GM21360 (cell line): ENCODE results near the gene SNX30.

Experiments
- ATAC-seq: cut with Tn5 transposase; IDR thresholded peaks from one replicate; pipeline ENCODE4 v1.9.1; 2021; ENCODE audit warnings: mild to moderate bottlenecking, moderate library complexity; ENCODE audit not compliant: unreplicated experiment

SNX30 gene

DNA sequence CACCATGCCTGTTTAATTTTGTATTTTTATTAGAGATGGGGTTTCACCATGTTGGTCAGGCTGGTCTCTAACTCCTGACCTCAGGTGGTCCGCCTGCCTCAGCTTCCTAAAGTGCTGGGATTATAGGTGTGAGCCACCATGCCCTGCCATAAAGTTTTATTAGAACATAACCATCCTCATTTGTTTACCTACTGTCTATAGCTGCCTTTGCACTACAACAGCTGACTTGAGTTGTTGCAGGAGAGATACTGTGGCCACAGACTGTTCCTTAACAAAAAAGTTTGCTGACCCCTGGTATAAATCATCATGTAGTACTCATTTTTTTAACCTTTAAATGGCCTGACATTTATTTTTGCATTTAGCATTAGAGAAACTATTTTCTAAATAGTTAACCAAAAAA lies 31.7 kb downstream of the SNX30 start:
- no peak for ATAC-seq

DNA sequence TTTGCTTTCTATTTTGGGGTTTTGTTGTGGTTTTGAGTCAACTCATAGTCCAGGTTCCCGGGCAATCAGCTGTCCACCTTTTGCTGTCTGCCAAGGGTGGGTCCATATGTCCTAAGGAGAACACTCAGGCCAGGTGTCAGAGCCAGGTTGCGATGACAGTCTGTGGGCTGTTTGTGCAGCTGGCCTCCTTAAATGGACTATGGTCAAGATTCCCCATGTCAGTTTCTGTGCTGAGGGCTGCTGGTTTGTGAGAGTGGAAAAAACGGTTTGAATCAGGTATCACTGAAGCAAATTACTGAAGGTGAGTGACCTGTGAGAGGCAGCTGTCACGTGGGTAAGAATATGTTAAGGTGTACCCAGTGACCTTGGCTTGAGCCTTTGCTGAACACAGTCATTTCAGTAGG lies 33.0 kb downstream of the SNX30 start:
- no peak for ATAC-seq

DNA sequence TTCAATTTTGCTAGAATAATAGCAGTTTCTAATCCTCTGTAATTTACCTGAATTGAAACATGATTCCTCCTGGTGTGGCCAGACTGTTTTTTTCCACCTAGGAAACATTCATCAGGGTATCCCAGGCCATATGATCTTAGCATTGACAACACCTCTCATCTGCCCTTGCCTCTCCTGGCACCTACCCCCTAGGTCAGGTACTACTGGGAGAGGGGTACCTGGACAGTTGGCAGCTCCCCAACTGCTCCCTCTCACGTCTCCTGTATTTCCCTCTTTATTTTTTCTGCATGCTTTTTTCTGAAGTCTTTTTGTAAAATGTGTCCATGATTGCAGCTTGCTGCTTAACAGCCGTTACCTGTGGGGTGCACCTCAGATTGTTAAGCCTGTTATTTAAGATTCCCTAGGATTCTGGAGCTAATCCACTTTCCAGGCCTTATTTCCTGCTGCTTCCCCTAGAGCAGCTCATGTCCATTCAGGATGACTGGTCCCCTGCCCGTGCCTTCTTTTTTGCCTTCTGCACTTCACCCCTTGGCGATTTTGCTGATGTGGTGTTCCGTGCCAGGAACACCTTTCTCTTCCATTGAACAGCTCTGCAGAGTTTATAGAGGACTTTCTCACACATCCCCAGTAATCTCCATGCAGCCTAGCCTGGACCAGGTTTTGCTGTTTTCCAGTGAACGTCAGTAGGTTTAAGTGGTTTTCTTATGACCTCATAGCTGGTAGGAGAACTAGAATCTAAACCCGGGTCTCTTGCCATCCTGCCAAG lies 33.6 kb downstream of the SNX30 start:
- ATAC-seq: no peak

DNA sequence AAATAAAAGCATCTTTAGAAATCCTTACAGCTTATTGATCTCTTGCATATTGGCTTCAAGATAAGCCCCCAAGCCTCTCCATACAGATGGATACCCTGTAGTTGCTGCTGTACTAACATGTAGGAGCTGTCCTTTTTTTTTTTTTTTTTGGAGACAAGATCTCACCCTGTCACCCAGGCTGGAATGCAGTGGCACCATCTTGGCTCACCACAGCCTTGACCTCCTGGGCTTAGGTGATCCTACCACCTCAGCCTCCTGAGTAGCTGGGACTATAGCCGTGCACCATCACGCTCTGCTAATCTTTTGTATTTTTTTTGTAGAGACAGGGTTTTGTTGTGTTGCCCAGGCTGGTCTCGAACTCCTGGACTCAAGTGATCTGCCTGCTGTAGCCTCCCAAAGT lies 35.4 kb downstream of the SNX30 start:
- no peak for ATAC-seq

DNA sequence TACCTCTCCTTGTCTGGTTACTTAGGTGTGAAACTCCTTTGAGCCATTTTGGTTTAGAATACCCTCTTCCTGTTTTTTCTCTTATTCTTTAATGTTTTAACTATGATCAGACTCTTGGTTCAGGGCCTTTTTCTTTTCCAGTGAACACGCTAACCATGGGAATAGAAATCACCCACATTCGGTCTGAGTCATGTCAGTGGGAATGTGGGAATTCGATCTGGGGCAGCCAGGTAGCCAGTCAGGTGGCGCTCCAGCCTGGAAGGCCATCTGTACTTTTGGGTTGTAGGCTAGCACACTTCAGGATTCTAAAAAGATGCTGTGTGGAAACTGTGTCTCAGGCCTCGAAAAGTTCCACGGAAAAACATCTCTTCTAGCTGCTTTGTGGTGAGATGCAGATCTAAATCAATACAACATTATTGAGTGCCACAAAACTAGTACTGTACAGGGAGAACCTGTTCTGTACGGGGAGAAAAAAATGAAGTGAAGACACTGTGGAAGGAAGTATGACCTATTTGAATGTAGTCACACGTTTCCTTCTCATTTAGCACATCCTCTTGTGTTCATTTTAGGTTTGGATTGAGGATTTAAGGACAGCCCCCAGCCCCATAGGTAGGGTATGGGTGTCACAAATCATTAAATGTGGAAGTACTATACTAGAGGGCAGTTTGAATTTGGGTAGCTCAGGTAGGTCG lies 36.4 kb downstream of the SNX30 start:
- no peak for ATAC-seq

DNA sequence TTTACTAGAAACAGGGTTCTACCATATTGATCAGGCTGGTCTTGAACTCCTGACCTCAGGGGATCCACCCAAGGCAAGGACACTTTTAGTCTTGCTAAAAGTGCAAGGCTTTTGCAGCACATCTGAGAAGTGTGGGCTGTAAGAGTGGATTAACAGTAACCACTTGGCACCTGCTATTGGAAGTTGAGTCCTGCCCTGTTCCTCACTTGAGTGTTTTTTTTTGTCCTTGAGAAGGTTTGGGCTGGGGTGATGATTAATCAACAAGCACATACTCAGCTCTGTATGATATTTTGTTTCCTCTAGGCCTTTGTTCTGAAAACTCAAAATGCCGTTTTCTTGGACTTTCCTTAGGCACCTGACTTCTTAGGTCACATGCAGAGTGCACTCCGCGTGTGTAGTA lies 37.4 kb downstream of the SNX30 start:
- no peak for ATAC-seq

DNA sequence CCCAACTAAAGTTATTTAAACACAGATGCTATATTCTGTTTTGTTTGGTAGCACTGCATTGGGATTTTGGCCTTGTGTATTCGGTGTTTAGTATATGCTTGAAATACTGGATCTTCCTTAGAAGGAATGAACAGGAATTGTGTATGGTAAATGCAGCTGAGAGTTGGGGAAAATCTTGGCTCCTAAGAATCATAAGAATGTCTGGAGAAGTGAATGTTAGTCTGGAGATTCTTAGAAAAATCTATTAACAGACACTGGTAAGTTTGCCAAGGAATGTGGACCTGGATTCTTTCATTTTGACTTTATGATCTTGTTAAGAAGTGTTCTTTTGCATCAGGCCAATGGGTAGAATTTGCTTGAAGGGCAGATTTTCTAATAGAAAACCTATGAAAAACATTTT lies 38.9 kb downstream of the SNX30 start:
- ATAC-seq: no peak

DNA sequence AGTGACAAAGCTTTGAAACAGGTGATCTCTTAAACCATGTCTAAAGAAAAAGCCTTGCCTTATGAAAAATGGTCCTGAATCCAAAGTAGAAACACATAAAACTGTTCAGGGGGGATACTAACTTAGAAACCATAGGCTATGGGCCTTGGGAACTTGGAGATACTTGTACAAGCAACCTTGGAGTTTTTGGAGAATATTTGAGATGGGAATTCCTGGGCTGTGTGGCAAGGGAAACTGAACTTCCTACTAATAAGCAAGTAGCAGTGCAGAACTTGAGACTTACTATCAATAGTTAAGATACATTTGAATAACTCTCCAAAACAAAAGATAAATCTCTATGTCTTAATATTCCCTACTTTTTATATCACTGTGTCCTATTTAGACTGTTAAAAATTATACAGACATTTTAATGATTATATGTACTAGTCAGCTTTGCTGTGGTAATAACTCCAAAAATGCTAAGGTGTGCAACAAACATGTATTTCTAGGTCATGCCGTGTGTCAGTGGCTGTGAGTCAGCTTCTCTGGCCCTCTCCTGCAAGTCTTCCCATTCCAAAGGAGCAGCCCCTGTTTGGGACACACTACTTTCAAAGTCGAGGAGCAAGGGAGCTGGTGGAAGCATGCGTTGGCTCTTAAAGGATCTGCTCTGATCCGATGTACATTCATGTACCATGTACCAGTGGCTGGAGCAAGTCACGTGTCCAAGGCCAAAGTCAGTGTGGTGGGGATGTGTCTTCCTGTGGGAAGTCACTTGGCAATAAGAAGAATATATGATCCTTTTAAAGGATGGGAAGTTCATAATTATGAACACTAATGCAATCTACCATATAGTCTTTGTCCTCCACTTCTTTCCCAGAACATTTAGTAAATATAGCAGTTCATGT lies 39.6 kb downstream of the SNX30 start:
- ATAC-seq: no peak

DNA sequence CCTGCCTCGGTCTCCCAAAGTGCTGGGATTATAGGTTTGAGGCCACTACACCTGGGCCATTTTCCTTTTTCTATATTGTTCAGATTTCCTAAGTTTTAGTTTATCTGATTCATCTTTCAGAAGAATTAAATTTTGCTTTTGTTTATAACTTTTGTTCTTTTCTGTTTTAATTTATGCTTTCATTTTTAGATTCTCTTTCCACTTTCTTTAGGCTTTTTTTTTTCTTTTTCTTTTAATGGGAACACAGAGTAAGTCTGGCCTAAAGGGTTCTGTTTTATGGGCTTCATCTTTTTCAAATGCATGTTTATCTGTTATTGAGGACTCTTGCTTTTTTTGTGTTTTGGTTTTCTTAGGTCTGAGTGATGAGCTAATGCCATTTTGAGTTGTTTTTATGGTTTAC lies 42.1 kb downstream of the SNX30 start:
- no peak for ATAC-seq

DNA sequence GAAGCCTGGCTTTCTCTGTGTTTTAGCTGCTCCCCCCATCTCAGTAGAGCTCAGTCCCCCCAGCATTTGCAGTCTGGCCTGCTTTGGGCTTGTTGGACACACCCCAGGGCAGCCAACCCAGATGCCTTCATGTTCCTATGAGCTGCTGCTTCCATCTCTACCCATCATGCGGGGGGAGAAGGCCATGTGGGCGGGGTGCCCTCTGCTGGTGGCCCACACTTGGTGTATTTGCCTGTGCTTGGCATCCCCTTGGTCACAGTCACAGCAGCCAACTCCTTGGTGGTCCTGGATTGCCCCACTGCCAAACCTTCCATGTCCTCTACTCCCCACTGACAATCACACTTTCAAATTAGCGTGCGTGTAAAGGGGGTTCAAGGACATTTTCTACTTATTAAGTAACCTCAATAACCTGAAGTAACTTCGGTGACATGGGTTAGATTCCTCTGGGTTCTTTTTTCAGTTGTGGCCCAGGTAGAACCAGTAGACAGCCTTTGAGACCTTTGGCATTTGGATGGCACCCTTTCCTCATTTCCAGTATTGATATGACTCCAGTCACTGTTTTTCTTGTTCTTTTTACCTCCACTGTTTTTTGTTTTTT lies 42.8 kb downstream of the SNX30 start:
- peak; percentile 68 for ATAC-seq

DNA sequence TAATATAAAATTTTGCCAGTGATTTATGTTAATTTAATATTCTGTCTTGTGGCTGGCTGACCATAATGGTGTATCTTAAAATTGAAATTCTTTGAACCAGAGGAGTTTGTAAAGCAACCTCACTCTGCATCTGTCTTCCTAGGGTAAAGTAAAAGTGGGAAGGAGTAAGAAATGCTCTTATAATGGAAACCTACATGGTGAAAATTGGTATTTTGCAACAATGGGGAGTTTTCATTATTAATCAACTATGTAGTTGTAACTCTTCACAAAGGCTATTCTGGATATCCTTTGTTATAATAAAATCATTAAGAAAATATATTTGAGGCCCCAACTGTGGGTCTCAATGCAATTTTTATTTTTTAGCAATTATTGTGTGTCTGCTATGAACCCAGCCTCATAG lies 44.2 kb downstream of the SNX30 start:
- ATAC-seq: no peak

DNA sequence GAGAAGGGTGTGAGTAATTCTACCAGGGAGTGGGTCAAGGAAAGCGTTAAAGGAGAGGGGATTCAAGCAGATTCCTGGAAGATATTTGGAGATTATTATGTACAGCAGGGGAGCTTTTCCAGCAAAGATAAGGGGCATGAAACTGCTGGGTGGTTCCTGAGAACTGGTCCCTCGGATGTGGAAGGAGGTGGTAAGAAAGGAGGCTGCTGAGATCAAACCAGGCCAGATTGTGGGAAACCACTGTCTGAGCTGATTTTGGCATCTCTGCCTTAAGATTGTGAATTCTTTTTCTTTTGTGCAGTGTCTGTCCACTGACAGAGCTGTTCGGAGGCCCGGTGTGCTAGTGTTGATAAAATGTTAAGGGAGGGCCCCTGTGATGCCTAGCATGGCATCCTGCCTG lies 45.4 kb downstream of the SNX30 start:
- no peak for ATAC-seq

DNA sequence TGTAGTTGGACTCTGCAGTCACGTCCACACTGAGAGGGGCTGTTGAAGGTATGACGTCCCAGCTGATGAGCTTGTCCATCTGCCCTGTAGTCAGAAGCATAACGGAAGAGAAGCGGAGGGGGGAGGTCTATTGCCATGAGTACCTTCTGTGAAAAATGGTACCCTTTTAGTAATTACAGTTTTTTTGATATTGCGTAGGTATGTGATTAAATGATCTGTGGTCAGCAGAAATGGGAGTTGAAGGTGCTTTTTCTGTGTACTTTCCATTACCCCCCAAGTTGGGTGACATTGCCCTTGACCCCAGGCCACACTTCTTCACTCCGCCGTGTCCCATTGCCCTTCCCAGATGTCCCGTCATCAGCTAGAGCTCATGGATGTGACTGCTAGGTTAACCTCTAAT lies 45.9 kb downstream of the SNX30 start:
- ATAC-seq: no peak

DNA sequence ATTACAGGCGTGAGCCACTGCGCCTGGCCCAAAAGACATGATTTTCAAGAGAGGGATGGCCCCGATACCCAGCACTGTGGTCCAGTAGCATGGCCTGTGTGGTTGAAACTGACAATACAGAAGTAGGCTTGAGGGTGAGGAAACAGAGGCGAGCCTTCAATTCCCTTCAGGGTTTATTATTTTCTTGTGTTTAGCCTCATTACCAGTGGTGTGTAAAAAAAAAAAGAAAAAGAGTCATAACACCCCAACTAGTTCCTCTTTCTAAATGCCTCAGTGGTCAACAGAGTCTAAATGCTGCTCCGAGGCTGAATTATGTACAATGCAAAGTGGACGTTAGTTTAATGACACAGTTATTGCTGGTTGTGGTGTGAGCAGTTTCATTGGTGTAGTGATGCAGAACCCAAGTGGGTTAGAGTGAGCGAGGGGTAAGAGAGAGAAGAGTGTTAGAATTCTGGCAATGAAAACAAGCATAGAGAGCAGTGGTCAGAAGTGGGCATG lies 58.8 kb downstream of the SNX30 start:
- ATAC-seq: peak; percentile 98

DNA sequence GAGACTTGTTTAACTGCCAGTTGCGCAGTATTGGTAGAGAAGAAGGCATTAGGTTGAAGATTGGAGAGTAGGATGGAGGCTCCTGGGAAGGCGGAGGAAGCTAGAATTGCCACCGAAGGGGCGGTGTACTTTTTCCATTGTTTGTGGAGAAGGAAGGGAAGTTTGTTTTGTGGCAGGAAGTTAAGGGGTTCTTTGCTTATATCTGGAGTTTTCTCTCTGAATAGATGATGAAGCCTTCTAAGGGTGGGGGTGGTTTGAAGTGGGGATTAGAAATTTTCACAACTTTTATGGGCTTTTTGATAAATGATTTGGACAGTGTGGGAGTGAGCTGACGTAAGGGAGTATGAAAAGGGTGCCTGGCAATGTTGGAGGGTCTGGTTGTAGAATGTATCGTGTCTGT lies 59.3 kb downstream of the SNX30 start:
- no peak for ATAC-seq

DNA sequence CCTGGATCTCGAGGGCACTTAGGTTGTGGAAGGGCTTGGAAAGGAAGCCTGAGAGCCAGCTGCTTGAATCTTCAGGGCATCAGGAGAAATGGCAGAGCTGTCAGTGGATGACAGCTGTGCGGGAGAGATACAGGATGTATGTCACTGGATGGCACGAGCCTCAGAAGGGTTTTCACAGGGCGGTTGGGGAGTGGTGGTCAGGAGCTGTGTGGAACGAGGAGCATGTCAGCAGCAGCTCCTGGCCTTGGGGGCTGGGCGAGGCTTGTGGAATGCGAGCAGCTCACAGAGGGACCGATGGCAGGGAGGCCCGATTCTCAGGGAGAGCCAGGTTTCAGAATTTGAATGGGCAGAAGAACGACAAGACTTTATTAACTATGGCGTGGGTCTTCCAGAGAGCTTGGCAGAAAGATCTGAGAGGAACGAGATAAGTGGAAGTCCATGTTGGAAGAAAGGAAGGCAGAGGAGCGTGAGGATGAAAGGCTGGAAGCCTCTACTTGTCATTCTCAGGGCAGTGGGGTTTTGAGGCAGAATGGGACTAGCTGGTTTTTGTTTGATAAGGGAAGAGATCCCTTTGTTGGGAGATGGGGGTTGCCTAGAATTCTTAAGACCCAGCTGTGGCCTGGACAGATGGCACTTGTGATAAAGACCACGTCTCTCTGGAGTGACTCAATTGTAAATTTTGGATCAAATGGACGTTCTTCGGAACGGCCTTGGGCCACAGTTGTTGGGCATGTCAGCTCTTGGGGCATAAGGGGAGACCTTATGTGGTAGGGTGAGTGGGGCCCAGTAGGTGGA lies 60.3 kb downstream of the SNX30 start:
- ATAC-seq: no peak

DNA sequence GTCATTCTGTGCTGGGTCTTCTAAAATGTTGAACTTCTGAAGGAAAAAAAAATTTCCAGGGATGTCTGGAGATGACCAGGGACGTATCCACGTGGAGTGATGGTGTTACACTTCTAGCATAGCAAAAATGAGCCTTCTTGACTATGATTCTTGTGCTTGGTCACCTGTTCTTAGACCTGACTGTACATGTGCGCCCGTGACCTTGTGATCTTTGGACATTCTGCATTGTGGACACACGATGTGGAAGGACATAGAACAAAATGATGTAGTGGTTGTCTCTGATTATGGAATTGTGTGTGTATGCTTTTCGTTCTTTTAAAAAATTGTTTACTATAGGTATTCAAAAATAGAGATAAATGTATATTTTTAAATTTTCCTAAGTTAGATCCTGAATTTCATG lies 61.0 kb downstream of the SNX30 start:
- no peak for ATAC-seq

DNA sequence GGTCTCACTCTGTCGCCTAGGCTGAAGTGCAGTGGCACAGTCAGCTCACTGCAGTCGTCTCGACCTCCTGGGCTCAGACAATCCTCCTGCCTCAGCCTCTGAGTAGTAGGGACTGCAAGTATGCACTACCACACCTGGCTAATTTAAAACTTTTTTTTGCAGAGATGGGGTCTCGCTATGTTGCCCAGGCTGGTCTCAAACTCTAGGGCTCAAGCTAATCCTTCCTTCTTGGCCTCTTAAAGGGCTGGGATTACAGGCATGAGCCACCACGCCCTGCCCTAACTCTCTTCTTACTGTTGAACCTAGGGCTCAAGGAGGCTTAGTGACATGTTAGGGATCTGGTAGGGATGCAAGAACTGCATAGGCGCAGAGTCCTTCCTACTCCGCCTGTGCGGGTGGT lies 65.3 kb downstream of the SNX30 start:
- no peak for ATAC-seq

DNA sequence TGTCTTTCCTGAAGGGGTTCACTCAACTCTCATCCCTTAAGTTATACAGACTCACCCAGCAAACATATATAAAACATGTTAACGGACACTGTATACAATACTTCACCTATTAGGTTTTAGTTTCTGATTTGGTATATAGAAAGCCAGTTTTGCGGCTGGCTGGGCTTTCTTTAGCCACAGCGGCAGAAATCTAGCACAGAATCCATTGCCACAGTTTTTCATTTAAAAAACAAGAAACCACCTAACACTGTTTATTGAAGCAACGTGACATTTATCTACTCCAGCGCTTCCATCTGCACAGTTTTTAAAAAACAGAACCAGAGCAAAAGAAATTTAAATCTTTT lies 67.3 kb downstream of the SNX30 start:
- no peak for ATAC-seq
